ENCODE results near the gene MACROH2A1.
"Not testable (repeated sequence)": the region's sequence is repeated elsewhere in the genome, so short reads cannot be mapped to it uniquely, and the experiment has no call there.

The MACROH2A1 gene

DNA sequence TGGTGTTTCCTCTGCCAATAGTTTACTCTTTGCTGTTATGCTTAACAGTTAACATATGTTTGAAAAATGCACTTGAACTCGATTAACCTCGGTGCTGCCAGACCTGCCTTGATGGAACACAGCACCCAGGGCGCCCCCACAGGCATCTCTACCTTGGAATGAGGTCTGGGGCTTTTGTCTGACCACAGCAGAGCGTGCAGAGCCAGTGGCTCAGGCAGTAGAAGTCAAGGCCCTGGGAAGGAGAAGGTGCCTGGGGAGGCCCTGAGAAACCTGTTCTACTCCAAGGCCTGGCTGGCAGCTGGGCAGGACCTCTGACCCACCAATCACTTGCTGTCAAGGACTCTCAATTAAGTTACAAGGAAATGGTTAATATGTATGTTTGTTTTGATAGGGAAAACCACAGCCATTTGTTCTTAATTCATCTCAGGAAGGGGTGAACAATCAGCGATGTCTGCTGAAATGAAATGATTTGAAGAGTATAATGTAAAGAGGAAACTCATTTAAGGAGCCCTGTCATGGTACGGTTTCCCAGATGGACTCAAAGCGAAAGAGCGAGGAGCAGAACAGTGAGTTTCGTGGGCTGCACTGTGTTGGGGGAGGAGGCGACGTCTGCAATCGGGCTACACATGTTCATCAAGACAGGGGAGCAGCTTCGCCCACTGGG, 21.9 kb downstream of the MACROH2A1 start:
- DNase-seq, result no peak

- DNase-seq, result no peak
Measured at GRCh38 chr5:135375040-135375793, 23.8 kb downstream of the MACROH2A1 start.

- no peak for DNase-seq
Measured at GRCh38 chr5:135373736-135374515, 25.1 kb downstream of the MACROH2A1 start.

- DNase-seq, result no peak
Measured at GRCh38 chr5:135372654-135373381, 26.2 kb downstream of the MACROH2A1 start.

- DNase-seq, result no peak
Measured at GRCh38 chr5:135371622-135372232, 27.3 kb downstream of the MACROH2A1 start.

- DNase-seq, result no peak
Measured at GRCh38 chr5:135369952-135370351, 29.1 kb downstream of the MACROH2A1 start.

DNA sequence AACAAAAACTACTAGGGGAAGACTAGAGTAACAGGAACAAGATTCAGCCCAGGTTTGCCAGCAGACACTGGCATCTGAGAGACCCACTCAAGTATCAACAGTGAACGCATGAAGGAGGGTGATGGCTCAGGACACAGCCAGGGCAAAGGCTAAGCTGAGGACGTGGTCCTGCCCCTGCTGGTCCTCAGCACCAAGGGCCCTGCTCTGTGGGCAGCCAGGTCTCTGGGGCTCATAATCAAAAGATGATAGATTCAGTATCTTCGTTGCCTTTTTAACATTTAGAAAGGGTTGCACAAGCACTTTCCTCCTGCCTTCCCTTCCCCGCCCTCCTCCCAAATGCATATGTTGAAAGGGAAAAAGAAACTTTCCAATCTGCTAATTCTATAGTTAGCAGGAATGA, 31.5 kb downstream of the MACROH2A1 start:
- DNase-seq, result no peak

- no peak for DNase-seq
Measured at GRCh38 chr5:135367076-135367475, 32.0 kb downstream of the MACROH2A1 start.

GRCh38 chr5:135365281-135365680, 33.8 kb downstream of the MACROH2A1 start:
- no peak for DNase-seq

DNA sequence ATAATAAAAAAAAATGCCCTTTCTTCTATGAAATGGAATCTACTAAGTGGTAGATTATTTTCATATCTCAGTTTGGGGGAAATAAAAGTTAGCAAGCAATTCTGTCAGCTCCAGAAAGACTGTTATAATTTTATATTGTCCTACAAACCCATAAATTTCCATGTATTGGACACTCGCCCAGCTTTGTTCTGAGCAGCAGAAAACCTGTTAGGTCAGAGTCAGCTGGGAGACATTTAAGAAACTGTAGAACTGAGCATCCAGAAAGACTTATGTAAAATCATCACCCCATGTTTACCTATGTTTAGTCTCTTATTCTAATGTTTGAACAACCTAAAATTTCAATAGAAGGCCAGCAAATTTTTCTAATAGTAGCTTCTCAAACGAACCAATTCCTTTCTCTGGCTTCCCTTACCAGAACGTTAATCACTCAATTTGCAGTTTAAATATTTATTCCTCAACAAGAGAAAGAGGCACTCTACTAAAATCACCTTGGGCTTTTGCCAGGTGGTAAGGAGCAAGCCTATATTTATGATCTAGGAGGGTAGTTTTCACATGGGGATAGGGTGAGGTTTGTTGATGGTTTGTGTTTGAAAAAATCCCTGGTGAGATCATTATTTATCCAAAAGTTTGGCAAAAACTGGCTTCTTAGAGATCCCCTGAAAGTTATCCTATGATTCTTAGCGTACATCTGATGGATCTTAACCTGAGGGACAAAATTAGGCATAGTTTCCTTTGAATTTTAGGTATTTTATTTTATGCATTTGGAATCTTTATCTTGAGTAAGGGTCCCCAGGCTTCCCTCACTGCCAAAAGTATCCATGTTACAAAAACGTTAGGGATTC, 34.4 kb downstream of the MACROH2A1 start:
- no peak for DNase-seq

DNA sequence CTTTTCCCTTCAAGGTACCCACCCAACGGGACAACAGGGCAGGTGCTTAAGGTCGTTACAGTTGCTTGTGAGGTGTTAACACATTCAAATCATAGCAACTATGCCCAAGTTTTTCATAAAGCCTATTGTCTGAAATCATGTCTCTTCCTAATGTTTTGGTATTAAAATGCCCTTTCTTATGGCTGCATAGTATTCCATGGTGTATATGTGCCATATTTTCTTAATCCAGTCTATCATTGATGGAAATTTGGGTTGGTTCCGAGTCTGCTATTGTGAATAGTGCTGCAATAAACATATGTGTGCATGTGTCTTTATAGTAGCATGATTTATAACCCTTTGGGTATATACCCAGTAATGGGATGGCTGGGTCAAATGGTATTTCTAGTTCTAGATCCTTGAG, 35.7 kb downstream of the MACROH2A1 start:
- DNase-seq, result not testable (repeated sequence)

- no peak for DNase-seq
Measured at GRCh38 chr5:135362102-135362501, 36.9 kb downstream of the MACROH2A1 start.

- no peak for DNase-seq
Measured at GRCh38 chr5:135360278-135361274, 38.5 kb downstream of the MACROH2A1 start.

DNA sequence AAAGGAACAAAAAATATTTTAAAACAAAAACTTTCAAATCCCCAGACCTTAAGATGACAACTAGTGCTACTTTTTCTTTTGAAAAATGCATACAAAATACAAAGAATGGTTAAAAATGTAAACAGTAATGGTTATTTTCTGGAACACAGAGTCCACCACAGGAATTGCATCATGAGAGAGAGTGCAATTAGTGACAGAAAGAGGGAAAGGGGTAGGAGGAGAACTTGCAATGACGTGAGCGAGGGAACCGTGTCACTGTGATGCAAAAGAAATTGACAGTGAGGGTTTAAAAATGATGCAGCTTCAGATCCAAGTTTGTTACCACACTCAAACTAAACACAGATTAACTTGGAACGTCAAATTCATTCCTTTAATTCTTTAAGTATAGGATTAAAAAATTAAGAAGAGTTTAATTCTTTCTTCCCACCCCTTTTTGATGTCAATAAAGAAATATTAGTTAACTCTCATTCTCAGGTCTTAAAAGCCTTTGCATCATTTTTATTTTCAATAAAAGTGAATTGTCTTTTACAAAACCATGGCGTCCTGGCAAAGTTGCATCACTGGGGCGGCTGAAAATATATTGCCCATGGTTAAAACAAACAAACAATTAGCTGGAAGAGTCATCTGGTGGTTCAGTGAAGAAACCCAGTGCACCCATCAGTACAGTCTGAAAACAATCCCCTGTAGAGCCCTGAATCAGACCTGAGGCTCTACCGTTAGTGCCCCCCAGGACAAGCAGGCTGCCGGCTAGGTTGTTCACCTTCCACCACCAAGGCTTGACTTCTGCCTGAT, 39.5 kb downstream of the MACROH2A1 start:
- no peak for DNase-seq

DNA sequence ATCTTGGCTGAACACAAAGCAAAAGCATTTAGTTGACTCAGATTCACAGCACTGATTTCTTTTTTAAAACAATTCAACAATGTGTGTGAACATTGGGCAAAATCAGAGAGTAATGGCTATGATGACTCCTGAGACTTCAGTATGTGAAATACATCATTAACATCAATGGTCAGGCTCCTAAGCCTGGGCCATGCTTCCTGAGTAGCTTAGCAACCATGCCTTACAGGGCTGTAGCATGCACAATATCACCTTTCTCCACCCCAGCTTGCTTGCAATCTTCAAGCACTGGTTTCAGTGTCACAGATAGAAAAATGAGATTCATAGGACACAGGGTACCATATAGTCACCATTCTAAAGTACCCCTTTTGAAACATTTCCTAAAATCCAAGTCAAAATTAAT, 41.3 kb downstream of the MACROH2A1 start:
- DNase-seq, result no peak

GRCh38 chr5:135356522-135357318, 42.3 kb downstream of the MACROH2A1 start:
- no peak for DNase-seq

GRCh38 chr5:135355169-135355568, 43.9 kb downstream of the MACROH2A1 start:
- no peak for DNase-seq

DNA sequence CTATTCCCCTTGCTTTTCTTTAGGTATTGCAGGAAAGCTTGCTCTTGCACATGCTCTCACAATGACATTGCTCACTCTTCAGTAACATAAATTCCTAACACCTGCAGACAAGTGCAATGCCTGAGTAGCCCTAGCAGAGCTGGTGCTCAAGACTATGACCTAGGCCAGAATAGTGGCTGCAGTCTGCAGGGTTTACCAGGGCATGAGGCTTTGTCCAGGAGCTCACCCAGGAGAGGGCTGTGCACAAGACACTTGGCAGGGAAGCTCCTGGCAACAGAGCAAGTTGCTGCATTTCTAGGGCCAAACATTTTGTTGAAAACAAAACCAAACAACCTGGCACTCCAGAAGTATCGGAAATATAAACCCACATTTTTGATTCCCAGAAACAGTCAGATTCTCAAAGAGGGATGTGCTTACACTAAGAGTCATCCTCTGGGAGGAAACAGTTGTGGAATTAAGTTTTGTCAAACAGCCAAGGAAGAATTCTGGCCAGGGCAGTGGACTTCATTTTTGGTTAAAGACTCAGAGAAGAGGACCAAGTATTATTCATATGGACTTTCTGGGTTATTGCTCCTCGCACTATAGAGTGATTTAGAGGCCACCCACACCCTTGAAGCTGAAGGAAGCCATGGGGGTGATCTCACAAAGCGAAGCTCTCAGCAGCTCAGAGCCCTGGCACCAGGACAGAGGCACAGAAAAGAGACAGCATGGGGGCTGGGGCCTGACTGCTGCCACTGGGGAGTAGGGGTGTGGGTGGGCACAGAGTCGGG, 44.9 kb downstream of the MACROH2A1 start:
- DNase-seq, result no peak

Data from CD4-positive, alpha-beta T cell treated with Interleukin-15 for 1 hour (primary cell).